ENCODE data around the gene PTEN.
"Not testable (repeated sequence)": the region's sequence is repeated elsewhere in the genome, so short reads cannot be mapped to it uniquely, and the experiment has no call there.

GRCh38 chr10:87863951-87864495 lies 598 bp downstream of the PTEN start:
- TF ChIP-seq ZNF274 (IDR thresholded peaks at IDR 0.05; ENCODE audit: low read depth, low read length); YY1 (IDR thresholded peaks at IDR 0.05; ENCODE audit: insufficient read depth, insufficient read length); SUZ12 (IDR thresholded peaks at IDR 0.05; ENCODE audit: extremely low read depth, insufficient read depth, insufficient read length): not testable (repeated sequence)
